Measurements from ENCODE around the gene CSAD.

DNA sequence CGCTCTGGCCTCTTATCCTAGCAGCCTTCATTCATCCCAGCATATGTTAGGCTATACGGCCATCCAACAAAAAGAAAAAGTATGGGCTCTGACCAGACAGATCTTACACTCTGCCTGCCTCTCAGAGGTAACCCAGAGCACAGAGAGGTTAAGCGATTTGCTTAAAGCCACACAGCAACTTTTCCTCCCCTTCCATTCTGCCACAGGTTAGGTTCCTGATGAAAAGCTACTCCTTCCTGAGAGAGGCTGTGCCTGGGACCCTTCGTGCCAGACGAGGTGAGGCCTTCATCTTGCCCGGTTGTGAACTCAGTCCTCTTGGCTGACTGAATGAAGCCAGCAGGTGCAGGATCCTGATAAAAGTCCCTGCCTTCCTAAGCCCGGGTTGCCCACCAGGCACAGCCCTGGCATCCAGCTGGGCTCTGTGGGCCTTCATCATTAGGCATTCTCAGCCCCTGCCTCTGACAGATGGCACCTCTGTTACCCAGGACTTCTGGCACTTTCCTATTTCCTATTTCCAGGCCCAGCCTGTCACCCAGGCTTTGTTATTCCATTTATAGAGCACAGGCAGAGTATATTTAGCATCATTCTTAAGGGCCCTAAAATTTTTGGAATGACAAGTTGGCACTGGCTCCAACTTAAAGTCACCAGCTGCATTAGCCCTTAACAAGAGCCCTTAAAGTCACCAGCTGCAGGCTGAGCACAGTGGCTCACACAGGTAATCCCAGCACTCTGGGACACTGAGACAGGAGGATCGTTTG lies 64.7 kb downstream of the CSAD start:
- TF ChIP-seq, protein P1, sequence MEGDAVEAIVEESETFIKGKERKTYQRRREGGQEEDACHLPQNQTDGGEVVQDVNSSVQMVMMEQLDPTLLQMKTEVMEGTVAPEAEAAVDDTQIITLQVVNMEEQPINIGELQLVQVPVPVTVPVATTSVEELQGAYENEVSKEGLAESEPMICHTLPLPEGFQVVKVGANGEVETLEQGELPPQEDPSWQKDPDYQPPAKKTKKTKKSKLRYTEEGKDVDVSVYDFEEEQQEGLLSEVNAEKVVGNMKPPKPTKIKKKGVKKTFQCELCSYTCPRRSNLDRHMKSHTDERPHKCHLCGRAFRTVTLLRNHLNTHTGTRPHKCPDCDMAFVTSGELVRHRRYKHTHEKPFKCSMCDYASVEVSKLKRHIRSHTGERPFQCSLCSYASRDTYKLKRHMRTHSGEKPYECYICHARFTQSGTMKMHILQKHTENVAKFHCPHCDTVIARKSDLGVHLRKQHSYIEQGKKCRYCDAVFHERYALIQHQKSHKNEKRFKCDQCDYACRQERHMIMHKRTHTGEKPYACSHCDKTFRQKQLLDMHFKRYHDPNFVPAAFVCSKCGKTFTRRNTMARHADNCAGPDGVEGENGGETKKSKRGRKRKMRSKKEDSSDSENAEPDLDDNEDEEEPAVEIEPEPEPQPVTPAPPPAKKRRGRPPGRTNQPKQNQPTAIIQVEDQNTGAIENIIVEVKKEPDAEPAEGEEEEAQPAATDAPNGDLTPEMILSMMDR (IDR thresholded peaks at IDR 0.05; ENCODE audit: insufficient read depth, low read length, poor library complexity, severe bottlenecking), result no peak
- TF ChIP-seq EZH2phosphoT487 (conservative IDR thresholded peaks at IDR 0.05; ENCODE audit: low read length), result no peak
